K562 (cell line): ENCODE measurements around the gene UBXN2A. TPM values are rescaled to one million over a fixed set of nuclear protein-coding genes. Genes with fewer than 3 reads are reported as not detected.

ENCODE experiments used
- CSDE1 ChIP-seq, 2 experiments: fragments of 450-650 bp; IDR thresholded peaks; 2 replicates each; pipeline ENCODE4 v1.6.1; 2016; ENCODE audit warnings: mild to moderate bottlenecking in 1 of 2
- DMBX1 ChIP-seq: fragments of 250-450 bp; sonication (Bioruptor Pico); IDR thresholded peaks from 2 replicates; pipeline ENCODE4 v1.8.0; 2022; ENCODE audit warnings: inconsistent platforms, mild to moderate bottlenecking, moderate library complexity, borderline replicate concordance
- HBP1 ChIP-seq: fragments of 450-650 bp; formaldehyde crosslinking; IDR thresholded peaks from 2 replicates; pipeline ENCODE4 v1.4.0; 2022; ENCODE audit warnings: missing genetic modification characterization
- KDM1A ChIP-seq, 2 experiments: fragments of 450-650 bp; IDR thresholded peaks; 2 replicates each; pipeline ENCODE4 v1.6.1; 2016; ENCODE audit warnings: mild to moderate bottlenecking in 2 of 2
- KDM4B ChIP-seq, 2 experiments: fragments of 450-650 bp in 1 of 2; sonication (generic) in 1 of 2; IDR thresholded peaks; 2 replicates each; pipeline ENCODE4 v1.6.1; 2016 to 2017; ENCODE audit warnings: borderline replicate concordance in 2 of 2, antibody characterized with exemption in 1 of 2, low read depth in 1 of 2, mild to moderate bottlenecking in 1 of 2
- MEIS2 ChIP-seq: fragments of 450-650 bp; IDR thresholded peaks from 2 replicates; pipeline ENCODE4 v1.6.1; 2014; ENCODE audit warnings: mild to moderate bottlenecking; ENCODE audit not compliant: partially characterized antibody
- NCOA4 ChIP-seq: fragments of 450-650 bp; IDR thresholded peaks from 2 replicates; pipeline ENCODE4 v1.6.1; 2018; ENCODE audit warnings: mild to moderate bottlenecking; ENCODE audit not compliant: partially characterized antibody
- POLR2AphosphoS2 ChIP-seq: IDR thresholded peaks from 2 replicates; pipeline ENCODE4 v1.6.1; 2012; ENCODE audit warnings: low read length, improper control_type of control experiment
- PRMT5 ChIP-seq: sonication (generic); formaldehyde crosslinking; IDR thresholded peaks from 2 replicates; pipeline ENCODE4 v1.5.0; 2020; ENCODE audit warnings: missing genetic modification reagents
- RERE ChIP-seq: sonication (generic); formaldehyde crosslinking; IDR thresholded peaks from 2 replicates; pipeline ENCODE4 v1.8.0; 2023; ENCODE audit warnings: missing genetic modification reagents, mild to moderate bottlenecking, borderline replicate concordance
- SIN3B ChIP-seq: fragments of 450-650 bp; IDR thresholded peaks from 2 replicates; pipeline ENCODE4 v1.6.1; 2017; ENCODE audit warnings: low read depth, mild to moderate bottlenecking, moderate library complexity
- TAF9B ChIP-seq: fragments of 450-650 bp; IDR thresholded peaks from 2 replicates; pipeline ENCODE4 v1.6.1; 2018; ENCODE audit warnings: mild to moderate bottlenecking; ENCODE audit not compliant: partially characterized antibody
- VEZF1 ChIP-seq: fragments of 200-800 bp; sonication (Bioruptor generic); IDR thresholded peaks from 2 replicates; pipeline ENCODE4 v1.6.1; 2017; ENCODE audit warnings: missing genetic modification characterization, missing compliant biosample characterization
- XRCC5 ChIP-seq: fragments of 200-400 bp; formaldehyde crosslinking; IDR thresholded peaks from 2 replicates; pipeline ENCODE4 v1.6.1; 2017; ENCODE audit warnings: low read depth, mild to moderate bottlenecking, low read length
- ZBTB26 ChIP-seq: fragments of 450-650 bp; formaldehyde crosslinking; IDR thresholded peaks from 2 replicates; pipeline ENCODE4 v1.4.0; 2022; ENCODE audit warnings: missing genetic modification characterization
- ZNF695 ChIP-seq: fragments of 450-650 bp; formaldehyde crosslinking; IDR thresholded peaks from 2 replicates; pipeline ENCODE4 v1.4.0; 2020; ENCODE audit warnings: mild to moderate bottlenecking, moderate library complexity
- ZSCAN29 ChIP-seq: fragments of 450-650 bp; IDR thresholded peaks from 2 replicates; pipeline ENCODE4 v1.6.1; 2017
- polyA plus RNA-seq, 8 experiments: library from polyadenylated mRNA; depleted of rRNA in 4 of 8; stranded (reverse) in 5 of 8; unstranded in 3 of 8; fragments of >200 nt; fragmentation: Nextera tagmentation in 2 of 8; fragmentation: Illumina TruSeq in 1 of 8; extraction: Ambion mirVana in 2 of 8; extraction: Trizol in 1 of 8; gene quantifications; 2 replicates each; pipeline versions ENCODE4 v1.2.1 to v1.2.3, GENCODE V29; 2011 to 2014; ENCODE audit warnings: inconsistent platforms in 1 of 8, missing spikeins in 1 of 8
- total RNA-seq, 7 experiments: library from RNA; depleted of rRNA in 6 of 7; stranded (reverse); fragments of >200 nt in 6 of 7; fragmentation: Illumina TruSeq in 2 of 7; extraction: Trizol in 2 of 7; gene quantifications; 2 replicates each; pipeline versions ENCODE4 v1.2.1 to v1.2.3, GENCODE V29; 2011 to 2021; ENCODE audit warnings: low replicate concordance in 1 of 7

The UBXN2A gene
- total and polyA plus RNA-seq, 9 of the 15 experiments (the other 6 are each of a cell fraction or from before 2014, with no cell fraction given) = 3.4 to 25.6 (median 16.0) TPM

GRCh38 chr2:24011250-24012104 lies 71.2 kb downstream of the UBXN2A start (continued):
- TF ChIP-seq ZBTB26 (CRISPR knock-in tag) (no peak), CSDE1 (IDR thresholded peaks at IDR 0.05) (no peak), SIN3B (no peak; the same call in 1 of the 2 replicates), VEZF1 (CRISPR knock-in tag) (peak; percentile 93), POLR2AphosphoS2 (no peak), PRMT5 (CRISPR knock-in tag) (no peak), XRCC5 (peak; percentile 22; the same call in 1 of the 2 replicates), TAF9B (peak; percentile 60), DMBX1 (CRISPR knock-in tag) (peak; percentile 65), KDM1A (IDR thresholded peaks at IDR 0.05) (peak; percentile 56 to 60; a peak in 2 of 4 replicates), MEIS2 (peak; percentile 82), ZNF695 (CRISPR knock-in tag) (no peak), HBP1 (CRISPR knock-in tag) (no peak), NCOA4 (peak; percentile 6), ZSCAN29 (no peak), RERE (CRISPR knock-in tag) (no peak), KDM4B (IDR thresholded peaks at IDR 0.05; ENCODE audit: borderline replicate concordance in 2 of 2, low read depth in 1 of 2) (0 out of 4 replicates have a peak, but pooled peaks of 1 of the 2 experiments have one; percentile 23)
